ENCODE measurements around the gene GABBR2. TPM values are rescaled to one million over a fixed set of nuclear protein-coding genes. Genes with fewer than 3 reads are reported as not detected.

GABBR2 gene
- total RNA-seq, 4 donors from 2014 or later, result 0.17 to 0.26 TPM; not detected in 2

- no peak overlapping the region for H3K4me3 ChIP-seq
- peak; percentile 53 for DNase-seq (ENCODE audit: extremely low spot score)
- intact Hi-C loops (cut with DNase I), result no loop called here
- TF ChIP-seq POLR2A (IDR thresholded peaks at IDR 0.05; ENCODE audit: low read depth) (no peak), EP300 (IDR thresholded peaks at IDR 0.05) (no peak), CTCF (IDR thresholded peaks at IDR 0.05) (no peak), POLR2AphosphoS5 (IDR thresholded peaks at IDR 0.05) (no peak)
- H3K4me1 ChIP-seq, result peaks cover 0 to 5% (median 0%) of the 10 kb centered on the region in 4 donors
- H3K36me3 ChIP-seq, result no peaks in the 10 kb centered on the region
- WGBS, result 91% methylated on average over 3 of the region's 3 CpGs
- H3K27ac ChIP-seq (replicated peaks in 1 of 4), result no peak overlapping the region
- H3K27me3 ChIP-seq, result no peaks in the 10 kb centered on the region
- no peaks in the 10 kb centered on the region for H3K9me3 ChIP-seq
Observed at GRCh38 chr9:98326459-98327248, 382.1 kb downstream of the GABBR2 start.

GRCh38 chr9:98324801-98325200 is 383.9 kb downstream of the GABBR2 start:
- Histone ChIP-seq H3K9me3 (no peaks in the 10 kb centered on the region), H3K4me3 (no peak overlapping the region), H3K4me1 (no peaks in the 10 kb centered on the region), H3K36me3 (no peaks in the 10 kb centered on the region), H3K27ac (replicated peaks in 1 of 4) (no peak overlapping the region), H3K27me3 (no peaks in the 10 kb centered on the region)
- no peak for DNase-seq (ENCODE audit: extremely low spot score)
- intact Hi-C loops (cut with DNase I), result no loop called here
- WGBS, result 88% methylated on average over 6 of the region's 6 CpGs
- TF ChIP-seq CTCF (IDR thresholded peaks at IDR 0.05) (no peak), EP300 (IDR thresholded peaks at IDR 0.05) (no peak), POLR2AphosphoS5 (IDR thresholded peaks at IDR 0.05) (no peak), POLR2A (IDR thresholded peaks at IDR 0.05; ENCODE audit: low read depth) (no peak)

DNA sequence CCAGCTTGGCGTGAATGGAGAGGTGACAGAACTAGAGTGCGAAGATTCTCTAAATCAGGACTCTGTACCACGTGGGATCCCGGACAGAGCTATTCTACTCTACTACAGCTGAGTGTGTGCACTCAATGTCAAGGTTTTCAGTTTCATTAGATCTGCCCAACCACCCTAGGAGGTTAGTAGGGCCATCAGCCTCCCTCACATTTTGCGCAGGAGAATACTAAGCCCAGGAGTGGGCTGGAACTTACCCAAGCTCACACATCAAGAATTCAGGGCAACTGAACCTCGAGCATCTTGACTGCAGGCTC is 385.0 kb downstream of the GABBR2 start:
- Histone ChIP-seq H3K4me3 (no peak overlapping the region), H3K36me3 (no peaks in the 10 kb centered on the region), H3K27me3 (no peaks in the 10 kb centered on the region), H3K27ac (replicated peaks in 1 of 4) (no peak overlapping the region), H3K4me1 (no peaks in the 10 kb centered on the region), H3K9me3 (no peaks in the 10 kb centered on the region)
- DNase-seq (ENCODE audit: extremely low spot score), result no peak
- TF ChIP-seq EP300 (IDR thresholded peaks at IDR 0.05), result no peak
- TF ChIP-seq POLR2A (IDR thresholded peaks at IDR 0.05; ENCODE audit: low read depth), result no peak
- TF ChIP-seq CTCF (IDR thresholded peaks at IDR 0.05), result no peak
- no peak for TF ChIP-seq POLR2AphosphoS5 (IDR thresholded peaks at IDR 0.05)
- intact Hi-C loops (cut with DNase I), result no loop called here
- WGBS, result 95% methylated on average over 6 of the region's 6 CpGs

GRCh38 chr9:98323051-98323830 is 385.5 kb downstream of the GABBR2 start:
- intact Hi-C loops (cut with DNase I), result no loop called here
- WGBS, result 92% methylated on average over 9 of the region's 11 CpGs
- no peak for DNase-seq (ENCODE audit: extremely low spot score)

More at GRCh38 chr9:98323051-98323830, 385.5 kb downstream of the GABBR2 start:
- Histone ChIP-seq H3K27ac (replicated peaks in 1 of 4) (no peak overlapping the region), H3K36me3 (no peaks in the 10 kb centered on the region), H3K4me1 (no peaks in the 10 kb centered on the region), H3K27me3 (no peaks in the 10 kb centered on the region), H3K4me3 (no peak overlapping the region), H3K9me3 (no peaks in the 10 kb centered on the region)
- no peak for TF ChIP-seq POLR2AphosphoS5 (IDR thresholded peaks at IDR 0.05)
- TF ChIP-seq EP300 (IDR thresholded peaks at IDR 0.05), result no peak
- no peak for TF ChIP-seq CTCF (IDR thresholded peaks at IDR 0.05)
- no peak for TF ChIP-seq POLR2A (IDR thresholded peaks at IDR 0.05; ENCODE audit: low read depth)
